SK-N-SH (cell line): Measurements from ENCODE around the gene LRMDA. TPM values are rescaled to one million over a fixed set of nuclear protein-coding genes. Genes with fewer than 3 reads are reported as not detected.

Source experiments
- CTCF ChIA-PET: fragments of 300-600, 350-600 bp; formaldehyde crosslinking; extraction: SDS; loops from one replicate; lab custom pipeline; 2021; lab: Yijun Ruan, JAX
- POLR2A ChIA-PET: fragments of 350-600 bp; sonication (Branson Sonifier 250); formaldehyde crosslinking; extraction: SDS; loops from one replicate; lab custom pipeline; 2020; ENCODE audit warnings: antibody characterized with exemption, inconsistent platforms; lab: Yijun Ruan, JAX
- DNase-seq: peaks from one replicate; pipeline ENCODE4 v3.0.0; 2012
- H2AFZ ChIP-seq: fragments of 200-600 bp; sonication (generic); 2 replicates; pipeline ENCODE4 v1.8.1; 2016; ENCODE audit warnings: antibody characterized with exemption, mild to moderate bottlenecking, low read depth
- H3F3A ChIP-seq: fragments of 200-600 bp; sonication (generic); replicated peaks from 2 replicates; pipeline ENCODE3; 2016; ENCODE audit warnings: antibody characterized with exemption, mild to moderate bottlenecking; ENCODE audit not compliant: insufficient read depth
- H3K27ac ChIP-seq, 2 experiments: fragments of 200-500 bp in 1 of 2; fragments of 200-600 bp in 1 of 2; sonication (Bioruptor generic) in 1 of 2; sonication (generic), shearing (Covaris generic) in 1 of 2; 2 replicates each; pipeline versions ENCODE4 v1.5.1 to v1.6.1; 2014 to 2016; ENCODE audit warnings: low read depth in 2 of 2, inconsistent platforms in 1 of 2, low read length in 1 of 2, mild to moderate bottlenecking in 1 of 2, mixed read lengths in 1 of 2
- H3K27me3 ChIP-seq: fragments of 200-600 bp; sonication (generic), shearing (Covaris generic); 2 replicates; pipeline ENCODE4 v1.6.1; 2016; ENCODE audit warnings: mixed run types; ENCODE audit not compliant: insufficient read depth
- H3K36me3 ChIP-seq, 2 experiments: fragments of 200-500 bp in 1 of 2; fragments of 200-600 bp in 1 of 2; sonication (Bioruptor generic) in 1 of 2; sonication (generic) in 1 of 2; replicated peaks in 1 of 2; 2 replicates each; pipeline versions ENCODE3 to v1.5.1; 2014 to 2016; ENCODE audit warnings: low read length in 1 of 2, mild to moderate bottlenecking in 1 of 2; ENCODE audit not compliant: insufficient read depth in 2 of 2, control insufficient read depth in 1 of 2
- H3K4me1 ChIP-seq, 2 experiments: fragments of 200-500 bp in 1 of 2; fragments of 200-600 bp in 1 of 2; sonication (Bioruptor generic) in 1 of 2; sonication (generic), shearing (Covaris generic) in 1 of 2; 2 replicates each; pipeline versions ENCODE4 v1.5.1 to v1.6.1; 2014 to 2016; ENCODE audit warnings: low read depth in 1 of 2, low read length in 1 of 2, mixed run types in 1 of 2; ENCODE audit not compliant: insufficient read depth in 2 of 2, control insufficient read depth in 1 of 2
- H3K4me2 ChIP-seq: fragments of 200-600 bp; sonication (generic), shearing (Covaris generic); 2 replicates; pipeline ENCODE4 v1.6.1; 2017; ENCODE audit warnings: mixed run types
- H3K4me3 ChIP-seq, 2 experiments: fragments of 200-500 bp in 1 of 2; fragments of 200-600 bp in 1 of 2; sonication (Bioruptor generic) in 1 of 2; sonication (generic), shearing (Covaris generic) in 1 of 2; 2 replicates each; pipeline versions ENCODE4 v1.5.1 to v1.8.1; 2014 to 2016; ENCODE audit warnings: low read depth in 2 of 2, inconsistent platforms in 1 of 2, low read length in 1 of 2, mild to moderate bottlenecking in 1 of 2, mixed read lengths in 1 of 2, moderate library complexity in 1 of 2
- H3K79me2 ChIP-seq: fragments of 200-600 bp; sonication (generic); 2 replicates; pipeline ENCODE4 v1.8.1; 2017; ENCODE audit warnings: mild to moderate bottlenecking; ENCODE audit not compliant: insufficient read depth
- H3K9ac ChIP-seq: fragments of 200-600 bp; sonication (generic); 2 replicates; pipeline ENCODE4 v1.6.1; 2017; ENCODE audit warnings: mixed run types
- H3K9me2 ChIP-seq: fragments of 200-600 bp; sonication (generic); 2 replicates; pipeline ENCODE4 v1.6.1; 2017; ENCODE audit warnings: mixed run types
- H3K9me3 ChIP-seq: fragments of 200-600 bp; sonication (generic); 2 replicates; pipeline ENCODE4 v1.6.1; 2017; ENCODE audit warnings: mixed run types, mild to moderate bottlenecking, moderate library complexity
- H4K20me1 ChIP-seq: fragments of 200-600 bp; sonication (generic); 2 replicates; pipeline ENCODE4 v1.6.1; 2017; ENCODE audit warnings: mild to moderate bottlenecking, mixed run types; ENCODE audit not compliant: insufficient read depth
- ELF1 ChIP-seq: IDR thresholded peaks from 2 replicates; pipeline ENCODE4 v1.4.0; 2012
- FOXM1 ChIP-seq: IDR thresholded peaks from 2 replicates; pipeline ENCODE4 v1.4.0; 2012; ENCODE audit warnings: low read depth, mild to moderate bottlenecking
- MXI1 ChIP-seq: IDR thresholded peaks from 2 replicates; pipeline ENCODE4 v1.6.1; 2012; ENCODE audit warnings: mild to moderate bottlenecking, low read depth, low read length, improper control_type of control experiment
- NFIC ChIP-seq: IDR thresholded peaks from 2 replicates; pipeline ENCODE4 v1.4.0; 2012; ENCODE audit warnings: borderline replicate concordance
- NRF1 ChIP-seq: IDR thresholded peaks from 2 replicates; pipeline ENCODE4 v1.6.1; 2012; ENCODE audit warnings: low read depth, mild to moderate bottlenecking, low read length
- RAD21 ChIP-seq: IDR thresholded peaks from 2 replicates; pipeline ENCODE4 v1.6.1; 2012; ENCODE audit warnings: mild to moderate bottlenecking, low read length
- RFX5 ChIP-seq: IDR thresholded peaks from 2 replicates; pipeline ENCODE4 v1.6.1; 2012; ENCODE audit warnings: mild to moderate bottlenecking, improper control_type of control experiment, low read length
- RXRA ChIP-seq: IDR thresholded peaks from 2 replicates; pipeline ENCODE4 v1.4.0; 2012; ENCODE audit warnings: low read depth, mild to moderate bottlenecking, borderline replicate concordance
- SIN3A ChIP-seq: IDR thresholded peaks from 2 replicates; pipeline ENCODE4 v1.6.1; 2012; ENCODE audit warnings: low read depth, mild to moderate bottlenecking, low read length, moderate library complexity, borderline replicate concordance
- SMC3 ChIP-seq: IDR thresholded peaks from 2 replicates; pipeline ENCODE4 v1.6.1; 2012; ENCODE audit warnings: low read depth, low read length, improper control_type of control experiment
- TCF12 ChIP-seq: IDR thresholded peaks from 2 replicates; pipeline ENCODE4 v1.4.0; 2012
- YY1 ChIP-seq: IDR thresholded peaks from 2 replicates; pipeline ENCODE4 v1.4.0; 2012; ENCODE audit warnings: low read depth, mild to moderate bottlenecking
- WGBS: methylation state at CpG from one replicate; pipeline ENCODE4 v1.1.6; 2017; ENCODE audit warnings: low lambda C conversion rate; 5-methylcytosine and 5-hydroxymethylcytosine counted together
- polyA plus RNA-seq, 3 experiments: library from polyadenylated mRNA; depleted of rRNA; stranded (reverse); fragments of >200 nt; gene quantifications; 2 replicates each; pipeline ENCODE4 v1.2.3, GENCODE V29; 2012
- TF ChIP-seq, protein P1 (sequence below): fragments of 200-600 bp; sonication (generic); IDR thresholded peaks from 2 replicates; pipeline ENCODE4 v1.6.1; 2017; ENCODE audit warnings: antibody characterized with exemption, mild to moderate bottlenecking, moderate library complexity
- TF ChIP-seq, protein P2 (sequence below): IDR thresholded peaks from 2 replicates; pipeline ENCODE4 v1.4.0; 2012; ENCODE audit warnings: low read depth, borderline replicate concordance
- TF ChIP-seq, protein P3 (sequence below): IDR thresholded peaks from 2 replicates; pipeline ENCODE4 v1.6.1; 2012; ENCODE audit warnings: mild to moderate bottlenecking, low read depth, low read length, moderate library complexity
- TF ChIP-seq, protein P4 (sequence below): IDR thresholded peaks from 2 replicates; pipeline ENCODE4 v1.4.0; 2012; ENCODE audit warnings: low read depth
- TF ChIP-seq, protein P5 (sequence below): IDR thresholded peaks from 2 replicates; pipeline ENCODE4; 2012

LRMDA gene
- polyA plus RNA-seq, 1 of the 3 experiments (the other 2 are of a cell fraction) = 0.95 TPM

DNA sequence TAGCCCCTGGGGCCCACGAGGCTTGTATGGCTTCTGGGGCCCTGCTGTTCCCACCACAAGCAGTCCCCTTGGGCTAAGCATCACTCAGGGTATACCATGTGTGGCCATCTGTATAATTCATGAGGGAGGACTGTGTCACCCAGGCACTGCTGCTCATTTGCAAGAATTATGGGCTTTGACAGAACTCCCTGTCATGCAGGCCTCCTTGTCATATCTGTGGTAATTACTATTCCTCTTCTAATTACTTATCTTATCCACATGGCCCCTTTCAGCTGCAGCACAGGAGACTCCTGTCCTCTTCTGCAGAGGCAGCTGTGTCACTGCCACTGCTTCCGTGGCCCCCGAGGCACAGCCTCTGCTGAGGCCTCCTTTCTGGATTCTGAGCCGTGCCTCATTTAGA is 46.3 kb downstream of the LRMDA start (continued):
- TF ChIP-seq, protein P1, sequence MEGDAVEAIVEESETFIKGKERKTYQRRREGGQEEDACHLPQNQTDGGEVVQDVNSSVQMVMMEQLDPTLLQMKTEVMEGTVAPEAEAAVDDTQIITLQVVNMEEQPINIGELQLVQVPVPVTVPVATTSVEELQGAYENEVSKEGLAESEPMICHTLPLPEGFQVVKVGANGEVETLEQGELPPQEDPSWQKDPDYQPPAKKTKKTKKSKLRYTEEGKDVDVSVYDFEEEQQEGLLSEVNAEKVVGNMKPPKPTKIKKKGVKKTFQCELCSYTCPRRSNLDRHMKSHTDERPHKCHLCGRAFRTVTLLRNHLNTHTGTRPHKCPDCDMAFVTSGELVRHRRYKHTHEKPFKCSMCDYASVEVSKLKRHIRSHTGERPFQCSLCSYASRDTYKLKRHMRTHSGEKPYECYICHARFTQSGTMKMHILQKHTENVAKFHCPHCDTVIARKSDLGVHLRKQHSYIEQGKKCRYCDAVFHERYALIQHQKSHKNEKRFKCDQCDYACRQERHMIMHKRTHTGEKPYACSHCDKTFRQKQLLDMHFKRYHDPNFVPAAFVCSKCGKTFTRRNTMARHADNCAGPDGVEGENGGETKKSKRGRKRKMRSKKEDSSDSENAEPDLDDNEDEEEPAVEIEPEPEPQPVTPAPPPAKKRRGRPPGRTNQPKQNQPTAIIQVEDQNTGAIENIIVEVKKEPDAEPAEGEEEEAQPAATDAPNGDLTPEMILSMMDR = no peak
- TF ChIP-seq SIN3A (no peak), RAD21 (peak; percentile 19; the same call in 1 of the 2 replicates), TCF12 (peak; percentile 53; the same call in 1 of the 2 replicates)

DNA sequence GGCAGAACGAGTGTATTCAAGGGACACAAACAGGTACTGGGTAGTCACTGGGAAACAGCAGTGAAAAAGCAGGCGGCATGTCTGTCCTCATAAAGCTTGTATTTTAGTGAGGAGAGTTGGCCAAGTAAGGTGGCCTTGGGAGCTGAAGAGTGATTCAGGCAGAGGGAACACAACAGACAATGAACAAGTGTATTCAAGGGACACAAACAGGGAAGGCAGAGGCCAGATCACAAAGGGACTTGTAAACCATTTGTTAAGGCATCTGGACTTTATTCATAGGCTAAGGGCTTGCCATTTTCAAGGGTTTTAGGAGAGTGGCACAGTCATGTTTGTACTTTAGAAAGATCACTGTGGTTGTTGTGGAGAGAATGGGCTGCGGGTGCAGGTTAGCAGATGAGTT is 49.0 kb downstream of the LRMDA start:
- 77% methylated on average over 3 of the region's 3 CpGs for WGBS
- DNase-seq = no peak
- Histone ChIP-seq H3K9me3 (no peaks in the 10 kb centered on the region), H4K20me1 (no peaks in the 10 kb centered on the region), H3K4me1 (peaks cover 0 to 16% of the 10 kb centered on the region in 2 experiments; a peak in 2 of 4 replicates), H3K9ac (no peak overlapping the region), H3K4me3 (no peak overlapping the region), H3F3A (no peaks in the 10 kb centered on the region), H3K9me2 (no peaks in the 10 kb centered on the region), H3K79me2 (no peaks in the 10 kb centered on the region), H3K27me3 (no peaks in the 10 kb centered on the region), H3K36me3 (no peaks in the 10 kb centered on the region), H3K27ac (no peak overlapping the region), H2AFZ (no peak overlapping the region), H3K4me2 (no peak overlapping the region)
- CTCF ChIA-PET = no interaction called here
- POLR2A ChIA-PET = no interaction called here
- TF ChIP-seq FOXM1 (no peak), RFX5 (no peak), NRF1 (no peak), YY1 (no peak), MXI1 (no peak), RAD21 (no peak), NFIC (no peak), RXRA (no peak), ELF1 (no peak), SMC3 (no peak), SIN3A (no peak)
- TF ChIP-seq, protein P2, sequence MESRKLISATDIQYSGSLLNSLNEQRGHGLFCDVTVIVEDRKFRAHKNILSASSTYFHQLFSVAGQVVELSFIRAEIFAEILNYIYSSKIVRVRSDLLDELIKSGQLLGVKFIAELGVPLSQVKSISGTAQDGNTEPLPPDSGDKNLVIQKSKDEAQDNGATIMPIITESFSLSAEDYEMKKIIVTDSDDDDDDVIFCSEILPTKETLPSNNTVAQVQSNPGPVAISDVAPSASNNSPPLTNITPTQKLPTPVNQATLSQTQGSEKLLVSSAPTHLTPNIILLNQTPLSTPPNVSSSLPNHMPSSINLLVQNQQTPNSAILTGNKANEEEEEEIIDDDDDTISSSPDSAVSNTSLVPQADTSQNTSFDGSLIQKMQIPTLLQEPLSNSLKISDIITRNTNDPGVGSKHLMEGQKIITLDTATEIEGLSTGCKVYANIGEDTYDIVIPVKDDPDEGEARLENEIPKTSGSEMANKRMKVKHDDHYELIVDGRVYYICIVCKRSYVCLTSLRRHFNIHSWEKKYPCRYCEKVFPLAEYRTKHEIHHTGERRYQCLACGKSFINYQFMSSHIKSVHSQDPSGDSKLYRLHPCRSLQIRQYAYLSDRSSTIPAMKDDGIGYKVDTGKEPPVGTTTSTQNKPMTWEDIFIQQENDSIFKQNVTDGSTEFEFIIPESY = no peak
- TF ChIP-seq, protein P3, sequence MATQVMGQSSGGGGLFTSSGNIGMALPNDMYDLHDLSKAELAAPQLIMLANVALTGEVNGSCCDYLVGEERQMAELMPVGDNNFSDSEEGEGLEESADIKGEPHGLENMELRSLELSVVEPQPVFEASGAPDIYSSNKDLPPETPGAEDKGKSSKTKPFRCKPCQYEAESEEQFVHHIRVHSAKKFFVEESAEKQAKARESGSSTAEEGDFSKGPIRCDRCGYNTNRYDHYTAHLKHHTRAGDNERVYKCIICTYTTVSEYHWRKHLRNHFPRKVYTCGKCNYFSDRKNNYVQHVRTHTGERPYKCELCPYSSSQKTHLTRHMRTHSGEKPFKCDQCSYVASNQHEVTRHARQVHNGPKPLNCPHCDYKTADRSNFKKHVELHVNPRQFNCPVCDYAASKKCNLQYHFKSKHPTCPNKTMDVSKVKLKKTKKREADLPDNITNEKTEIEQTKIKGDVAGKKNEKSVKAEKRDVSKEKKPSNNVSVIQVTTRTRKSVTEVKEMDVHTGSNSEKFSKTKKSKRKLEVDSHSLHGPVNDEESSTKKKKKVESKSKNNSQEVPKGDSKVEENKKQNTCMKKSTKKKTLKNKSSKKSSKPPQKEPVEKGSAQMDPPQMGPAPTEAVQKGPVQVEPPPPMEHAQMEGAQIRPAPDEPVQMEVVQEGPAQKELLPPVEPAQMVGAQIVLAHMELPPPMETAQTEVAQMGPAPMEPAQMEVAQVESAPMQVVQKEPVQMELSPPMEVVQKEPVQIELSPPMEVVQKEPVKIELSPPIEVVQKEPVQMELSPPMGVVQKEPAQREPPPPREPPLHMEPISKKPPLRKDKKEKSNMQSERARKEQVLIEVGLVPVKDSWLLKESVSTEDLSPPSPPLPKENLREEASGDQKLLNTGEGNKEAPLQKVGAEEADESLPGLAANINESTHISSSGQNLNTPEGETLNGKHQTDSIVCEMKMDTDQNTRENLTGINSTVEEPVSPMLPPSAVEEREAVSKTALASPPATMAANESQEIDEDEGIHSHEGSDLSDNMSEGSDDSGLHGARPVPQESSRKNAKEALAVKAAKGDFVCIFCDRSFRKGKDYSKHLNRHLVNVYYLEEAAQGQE = no peak
- TF ChIP-seq, protein P4, sequence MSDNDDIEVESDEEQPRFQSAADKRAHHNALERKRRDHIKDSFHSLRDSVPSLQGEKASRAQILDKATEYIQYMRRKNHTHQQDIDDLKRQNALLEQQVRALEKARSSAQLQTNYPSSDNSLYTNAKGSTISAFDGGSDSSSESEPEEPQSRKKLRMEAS = no peak
- TF ChIP-seq, protein P5, sequence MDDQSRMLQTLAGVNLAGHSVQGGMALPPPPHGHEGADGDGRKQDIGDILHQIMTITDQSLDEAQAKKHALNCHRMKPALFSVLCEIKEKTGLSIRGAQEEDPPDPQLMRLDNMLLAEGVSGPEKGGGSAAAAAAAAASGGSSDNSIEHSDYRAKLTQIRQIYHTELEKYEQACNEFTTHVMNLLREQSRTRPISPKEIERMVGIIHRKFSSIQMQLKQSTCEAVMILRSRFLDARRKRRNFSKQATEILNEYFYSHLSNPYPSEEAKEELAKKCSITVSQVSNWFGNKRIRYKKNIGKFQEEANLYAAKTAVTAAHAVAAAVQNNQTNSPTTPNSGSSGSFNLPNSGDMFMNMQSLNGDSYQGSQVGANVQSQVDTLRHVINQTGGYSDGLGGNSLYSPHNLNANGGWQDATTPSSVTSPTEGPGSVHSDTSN = no peak
